ENCODE results near the gene SNAP29.
A peak's percentile ranks its signal among the peaks of the same experiment; 100 is the strongest.
"Not testable (repeated sequence)": the region's sequence is repeated elsewhere in the genome, so short reads cannot be mapped to it uniquely, and the experiment has no call there.

SNAP29 gene

GRCh38 chr22:20834725-20835124 lies 24.1 kb upstream of the SNAP29 start:
- no peak for DNase-seq (ENCODE audit: low spot score)

GRCh38 chr22:20836987-20837823 lies 21.6 kb upstream of the SNAP29 start:
- no peak for DNase-seq (ENCODE audit: low spot score)

DNA sequence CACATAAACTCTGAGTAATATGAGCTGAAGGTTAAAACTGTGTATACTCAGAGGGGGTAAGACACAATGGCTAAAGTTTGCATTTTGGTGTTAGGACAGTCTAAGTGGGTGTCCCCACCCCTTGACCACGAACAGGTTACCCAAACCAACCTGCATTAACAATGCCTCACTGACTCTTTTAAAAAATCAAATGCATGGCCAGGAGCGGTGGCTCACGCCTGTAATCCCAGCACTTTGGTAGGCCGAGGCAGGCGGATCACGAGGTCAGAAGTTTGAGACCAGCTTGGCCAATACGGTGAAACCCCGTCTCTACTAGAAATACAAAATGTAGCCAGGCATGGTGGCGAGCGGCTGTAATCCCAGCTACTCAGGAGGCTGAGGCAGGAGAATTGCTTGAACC lies 19.5 kb upstream of the SNAP29 start:
- DNase-seq (ENCODE audit: low spot score) = not testable (repeated sequence)

DNA sequence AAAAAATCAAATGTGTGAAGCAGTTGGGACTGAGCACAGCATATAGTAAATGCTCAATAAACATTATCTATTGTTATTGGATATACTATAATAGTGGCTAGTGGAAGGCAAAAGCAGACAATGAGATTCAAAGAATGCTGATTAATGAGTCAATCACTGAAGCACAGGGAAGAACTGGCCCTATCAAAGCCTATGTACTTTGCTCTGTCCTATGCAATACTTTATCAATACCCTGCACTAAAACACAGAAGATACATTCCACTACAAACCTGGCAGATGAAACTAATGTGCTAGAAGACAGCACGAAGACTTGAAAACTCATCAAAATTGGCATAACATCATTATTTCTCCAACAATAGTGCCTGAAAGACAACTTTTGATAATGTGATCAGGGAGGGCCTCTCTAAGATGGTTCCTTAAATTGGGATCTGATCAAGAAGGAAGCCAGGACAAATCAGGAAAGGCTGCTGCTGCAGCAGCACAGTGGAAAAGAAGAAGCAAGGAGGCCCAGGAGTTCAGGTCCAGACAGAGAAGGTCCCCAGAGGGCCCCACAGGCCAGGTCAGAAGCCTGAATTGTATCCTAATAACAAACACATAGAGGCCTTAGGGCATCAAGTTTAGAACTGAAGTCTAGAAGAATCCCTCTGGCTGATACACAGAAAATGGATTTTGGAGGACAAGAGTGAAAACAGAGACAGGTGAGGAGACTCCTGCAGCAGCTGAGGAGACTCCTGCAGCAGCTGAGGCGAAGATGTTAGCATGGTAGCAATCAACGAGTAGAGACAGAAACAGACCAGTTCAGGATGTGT lies 18.8 kb upstream of the SNAP29 start:
- no peak for DNase-seq (ENCODE audit: low spot score)

DNA sequence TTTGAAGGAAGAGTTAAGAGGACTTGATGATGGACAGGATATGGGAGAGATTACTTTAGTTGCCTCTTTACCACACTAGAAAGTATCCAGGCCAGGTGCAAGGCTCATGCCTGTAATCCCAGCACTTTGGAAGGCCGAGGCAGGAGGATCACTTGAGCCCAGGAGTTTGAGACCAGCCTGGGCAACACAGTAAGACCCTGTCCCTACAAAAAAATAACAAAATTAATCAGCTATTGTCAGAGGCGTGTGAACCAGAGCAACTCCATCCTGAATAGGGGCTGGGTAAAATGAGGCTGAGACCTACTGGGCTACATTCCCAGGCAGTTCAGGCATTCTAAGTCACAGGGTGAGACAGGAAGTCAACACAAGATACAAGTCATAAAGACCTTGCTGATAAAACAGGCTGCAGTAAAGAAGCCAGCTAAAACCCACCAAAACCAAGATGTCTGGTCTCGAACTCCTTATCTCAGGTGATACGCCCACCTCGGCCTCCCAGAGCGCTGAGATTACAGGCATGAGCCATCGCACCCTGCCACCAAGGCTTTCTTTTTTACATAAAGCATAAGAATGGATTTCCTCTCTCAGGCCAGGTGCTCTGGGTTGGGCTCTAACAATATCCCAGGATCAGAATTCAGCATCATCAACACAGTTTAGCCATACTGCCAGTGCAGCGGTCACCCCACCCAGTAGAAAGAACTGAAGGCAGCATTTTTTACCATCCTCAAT lies 18.0 kb upstream of the SNAP29 start:
- DNase-seq (ENCODE audit: low spot score) = no peak

DNA sequence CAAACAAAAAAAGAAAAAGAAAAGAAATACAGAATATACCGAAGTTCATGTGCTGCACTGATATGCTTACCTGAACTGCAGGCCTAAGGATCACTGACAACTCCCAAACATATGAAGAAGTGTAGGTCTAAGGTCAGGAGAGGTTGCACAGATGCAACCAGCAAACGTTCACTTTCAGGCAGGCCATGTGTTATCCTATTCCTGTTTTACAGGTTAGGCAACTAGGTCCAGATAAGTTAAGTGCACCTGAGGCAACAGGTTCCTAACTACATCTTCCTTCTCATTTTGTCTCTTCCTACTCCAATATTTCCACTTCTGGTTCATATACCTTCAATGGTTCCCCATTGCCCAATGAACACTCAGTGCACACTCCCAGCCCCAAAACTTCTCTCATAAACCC lies 15.3 kb upstream of the SNAP29 start:
- no peak for DNase-seq (ENCODE audit: low spot score)

- no peak for DNase-seq (ENCODE audit: low spot score)
Observed at GRCh38 chr22:20844055-20845037, 14.5 kb upstream of the SNAP29 start.

- DNase-seq (ENCODE audit: low spot score) = no peak
Observed at GRCh38 chr22:20847318-20847822, 11.4 kb upstream of the SNAP29 start.

- no peak for DNase-seq (ENCODE audit: low spot score)
Observed at GRCh38 chr22:20852076-20852475, 6.7 kb upstream of the SNAP29 start.

DNA sequence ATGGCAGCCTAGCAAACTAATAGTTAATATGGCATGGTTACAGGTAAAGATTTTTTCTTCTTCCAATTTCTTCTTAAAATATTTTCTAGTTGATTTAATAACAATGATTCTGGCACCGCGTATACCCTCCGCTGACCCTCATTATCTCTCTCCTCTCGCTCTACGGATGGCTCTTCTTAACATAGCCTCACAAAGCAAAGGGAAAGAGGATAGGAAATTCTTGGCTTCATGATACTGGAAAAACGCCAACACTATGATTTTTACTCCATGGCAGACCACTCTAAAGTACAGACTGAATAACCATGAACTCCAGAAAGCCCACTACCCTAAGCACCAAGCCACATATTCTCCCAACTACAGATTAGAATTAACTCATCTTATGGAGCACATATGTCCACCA lies 6.3 kb upstream of the SNAP29 start:
- DNase-seq (ENCODE audit: low spot score) = no peak

- no peak for DNase-seq (ENCODE audit: low spot score)
Observed at GRCh38 chr22:20853236-20853660, 5.6 kb upstream of the SNAP29 start.

GRCh38 chr22:20857247-20857643 lies 1.6 kb upstream of the SNAP29 start:
- DNase-seq (ENCODE audit: low spot score) = no peak

- DNase-seq (ENCODE audit: low spot score) = peak; percentile 83
Observed at GRCh38 chr22:20857838-20858614, 781 bp upstream of the SNAP29 start.

GRCh38 chr22:20859615-20860014 lies 808 bp downstream of the SNAP29 start:
- no peak for DNase-seq (ENCODE audit: low spot score)

DNA sequence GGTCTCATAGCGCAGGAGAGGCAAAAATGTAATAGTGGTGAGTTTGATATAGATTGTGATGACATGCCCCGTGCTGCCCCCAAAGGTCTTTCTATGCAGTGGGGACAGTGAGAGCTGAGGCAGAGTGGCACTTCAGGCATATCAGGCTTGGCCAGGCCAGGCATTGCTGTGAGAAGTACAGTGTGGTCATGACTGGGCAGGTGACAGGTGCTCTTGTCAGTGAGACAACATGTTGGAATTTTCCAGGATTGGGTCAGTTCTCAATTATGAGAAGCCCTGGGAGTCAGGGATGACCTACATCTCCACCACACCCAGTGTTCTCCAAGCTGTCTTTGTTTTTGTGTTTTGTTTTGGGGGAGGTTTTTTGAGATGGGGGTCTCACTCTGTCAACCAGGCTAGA lies 3.7 kb downstream of the SNAP29 start:
- DNase-seq (ENCODE audit: low spot score) = no peak

DNA sequence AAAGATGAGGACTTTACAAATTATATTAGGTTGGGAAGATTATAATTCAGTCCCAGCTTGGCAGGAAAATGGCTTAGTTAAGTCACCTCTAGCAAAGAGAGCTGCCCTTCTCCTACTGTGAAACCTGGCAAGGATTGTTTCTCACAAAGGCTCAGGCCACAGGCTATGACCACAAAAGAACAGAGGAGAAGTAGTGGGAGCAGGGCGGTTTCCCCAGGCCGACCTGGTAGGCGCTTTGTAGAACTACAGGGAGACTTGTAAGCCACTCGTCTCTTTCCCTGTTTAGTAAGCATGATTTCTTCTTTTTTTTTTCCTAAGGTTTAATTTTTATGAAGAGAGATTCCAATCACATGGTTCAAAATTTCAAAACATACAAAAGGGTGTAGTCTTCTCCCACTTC lies 4.6 kb downstream of the SNAP29 start:
- no peak for DNase-seq (ENCODE audit: low spot score)

DNA sequence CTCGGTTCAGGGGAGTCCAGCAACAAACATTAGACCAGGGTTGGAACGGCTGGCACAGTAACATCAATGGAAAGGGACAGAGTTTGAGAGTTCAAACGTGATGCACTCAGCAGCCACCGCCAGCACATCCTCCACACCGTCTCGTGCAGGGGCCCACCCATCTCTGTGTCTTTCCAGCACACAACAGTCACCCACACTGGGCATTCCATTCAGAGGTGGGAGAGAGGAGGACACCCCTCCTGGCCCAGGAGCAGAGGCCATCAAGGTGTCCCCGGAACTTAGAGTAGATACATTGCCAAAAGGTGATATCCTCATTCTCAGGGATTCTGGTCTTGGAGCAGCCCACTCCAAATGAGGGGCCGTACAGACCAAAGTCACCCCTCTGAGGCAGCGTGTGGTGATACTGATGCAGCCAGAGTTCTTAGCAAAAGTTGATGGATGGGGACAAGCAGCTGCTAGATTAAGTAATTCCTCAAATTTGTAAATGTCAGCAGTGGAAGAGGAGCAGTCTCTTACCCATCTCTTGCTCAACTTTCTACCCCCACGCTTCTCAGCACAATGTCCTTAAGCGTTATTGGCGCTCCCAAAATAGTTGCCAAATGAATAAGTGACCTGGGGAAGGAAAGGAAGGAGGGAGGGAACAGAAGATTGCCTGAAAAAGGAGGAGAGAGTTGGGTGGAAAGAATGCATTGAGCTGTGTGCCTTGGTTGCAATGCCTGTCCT lies 5.5 kb downstream of the SNAP29 start:
- no peak for DNase-seq (ENCODE audit: low spot score)

DNA sequence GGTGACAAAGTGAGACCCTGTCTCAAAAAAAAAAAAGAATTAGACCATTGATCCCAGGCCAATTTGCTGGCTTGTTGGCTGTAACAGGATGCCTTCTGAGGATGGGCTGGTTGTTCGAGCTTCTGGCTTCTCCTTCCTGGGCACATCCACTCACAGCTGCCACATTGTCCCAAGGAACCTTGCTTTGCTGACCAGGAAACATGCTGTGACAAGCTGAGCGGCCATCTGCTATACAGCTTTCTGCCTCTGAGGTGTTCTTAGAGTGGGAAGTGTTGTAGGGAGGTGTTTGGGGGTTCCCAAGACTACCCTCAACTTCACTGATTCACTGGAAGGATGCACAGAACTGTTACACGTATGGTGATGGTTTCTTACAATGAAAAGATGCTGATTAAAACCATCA lies 6.5 kb downstream of the SNAP29 start:
- no peak for DNase-seq (ENCODE audit: low spot score)

DNA sequence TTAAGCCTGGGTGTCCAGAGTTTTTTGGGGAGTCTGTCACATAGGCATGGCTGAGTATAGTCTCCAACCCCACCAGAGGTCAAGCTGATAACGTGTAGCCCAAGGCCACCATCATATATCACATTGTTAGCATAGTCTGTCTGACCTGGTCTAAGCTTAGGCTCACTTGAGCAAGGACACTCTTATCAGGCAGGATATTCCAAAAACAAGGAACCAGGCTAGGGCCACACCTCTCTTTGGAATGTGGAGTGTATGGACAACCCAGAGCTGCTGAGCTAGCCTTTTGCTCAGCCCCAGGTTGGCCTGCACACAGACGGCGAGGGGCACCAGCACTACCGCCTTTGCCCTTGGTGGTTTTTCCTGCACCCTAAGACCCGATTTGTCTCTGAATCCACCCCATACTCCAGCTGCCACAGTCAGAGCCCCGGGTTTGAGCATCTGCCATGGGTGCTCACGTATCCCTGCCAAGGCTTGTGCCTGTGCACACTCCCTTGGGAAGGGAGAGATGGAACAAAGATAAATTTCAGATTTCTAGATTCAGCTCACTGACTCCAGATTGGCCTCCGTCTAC lies 7.2 kb downstream of the SNAP29 start:
- DNase-seq (ENCODE audit: low spot score) = no peak

Measured in CD4-positive, alpha-beta T cell treated with Interleukin-6 at 100 ng/mL for 8 hours (primary cell).